GM19025 (cell line): ENCODE data around the gene CAMK2B.

ENCODE experiments used
- ATAC-seq: cut with Tn5 transposase; IDR thresholded peaks from one replicate; pipeline ENCODE4 v1.9.1; 2021; ENCODE audit warnings: mild to moderate bottlenecking, low read depth, moderate library complexity; ENCODE audit not compliant: unreplicated experiment

CAMK2B gene

GRCh38 chr7:44259547-44260457 is 65.6 kb downstream of the CAMK2B start:
- no peak for ATAC-seq

- no peak for ATAC-seq
These were observed 66.4 kb downstream of the CAMK2B start for GRCh38 chr7:44258865-44259546.

DNA sequence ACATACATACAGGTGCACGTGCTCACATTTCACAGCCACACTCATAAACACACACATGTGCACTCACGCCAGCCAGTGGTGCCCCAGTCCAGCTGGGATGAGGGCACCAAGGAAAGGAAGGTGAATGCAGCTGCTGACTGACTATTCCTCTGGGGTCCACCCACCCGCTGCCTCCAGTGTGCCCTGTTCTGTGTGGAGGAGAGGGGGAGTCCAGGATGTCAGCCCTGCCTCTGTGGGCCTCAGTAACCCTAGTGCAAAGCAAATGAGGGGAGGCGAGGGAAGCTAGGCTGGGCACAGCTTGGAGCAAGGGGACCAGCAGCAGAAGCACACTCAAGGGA is 67.0 kb downstream of the CAMK2B start:
- ATAC-seq: no peak

DNA sequence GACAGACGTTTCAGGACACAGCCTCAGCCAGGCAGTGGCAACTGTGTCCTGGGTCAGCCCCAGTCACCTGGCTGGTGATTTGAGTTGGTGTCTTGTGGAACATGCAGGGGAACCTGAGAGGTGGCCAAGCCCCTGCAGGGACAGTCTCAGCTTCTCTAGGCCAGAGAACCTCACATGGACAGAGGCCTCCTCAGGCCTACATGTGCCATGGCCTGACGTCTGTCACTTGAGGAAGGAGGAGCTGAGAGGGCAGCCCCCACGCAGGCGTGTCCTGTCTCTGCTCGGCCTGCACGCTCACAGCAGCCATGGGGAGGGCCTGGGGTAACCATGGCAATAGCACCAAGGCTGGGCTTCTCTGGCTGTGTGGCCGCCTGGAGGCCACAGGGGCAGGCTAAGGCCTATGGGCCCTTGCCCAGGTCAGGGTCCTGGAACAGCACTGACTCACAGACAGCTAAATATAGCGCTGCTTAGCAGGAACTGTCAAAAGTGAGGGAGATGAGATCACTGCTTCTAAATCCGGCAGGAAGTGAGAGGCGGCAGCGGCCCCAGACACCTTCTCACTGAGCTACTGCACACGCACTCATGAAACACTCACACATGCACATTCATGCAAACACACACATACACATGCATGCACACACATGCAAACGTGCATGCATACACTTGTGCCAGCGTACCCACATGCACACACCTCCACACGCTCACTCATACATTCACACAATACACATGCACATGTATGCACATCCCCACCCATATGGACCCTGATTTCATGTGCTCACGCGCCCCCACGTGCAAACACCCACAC is 67.6 kb downstream of the CAMK2B start:
- ATAC-seq: peak; percentile 87

- no peak for ATAC-seq
These were observed 68.2 kb downstream of the CAMK2B start for GRCh38 chr7:44257213-44257612.

- no peak for ATAC-seq
These were observed 68.9 kb downstream of the CAMK2B start for GRCh38 chr7:44256459-44256858.

- no peak for ATAC-seq
These were observed 73.5 kb downstream of the CAMK2B start for GRCh38 chr7:44251881-44252280.

DNA sequence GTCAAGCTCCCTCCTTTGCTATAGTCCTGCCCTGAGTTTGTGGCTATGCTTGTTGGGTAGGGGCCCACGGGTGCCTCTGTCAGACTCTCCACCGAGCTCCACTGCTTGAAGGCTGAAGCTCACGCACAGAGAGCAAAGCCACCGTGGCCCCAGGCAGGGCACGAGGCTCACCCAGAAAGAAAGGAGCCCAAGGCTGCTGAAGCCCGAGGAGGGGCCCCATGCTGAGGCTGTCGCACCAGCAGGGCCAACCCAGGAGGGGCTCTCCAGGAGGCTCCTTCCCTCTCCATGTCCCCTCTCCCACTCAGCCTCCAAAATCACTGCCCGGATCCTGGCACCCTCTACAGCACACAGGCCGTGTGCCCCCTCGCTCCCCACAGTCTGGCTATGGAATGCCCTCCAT is 74.1 kb downstream of the CAMK2B start:
- no peak for ATAC-seq

- no peak for ATAC-seq
These were observed 75.7 kb downstream of the CAMK2B start for GRCh38 chr7:44249639-44250234.

GRCh38 chr7:44247868-44248651 is 77.3 kb downstream of the CAMK2B start:
- no peak for ATAC-seq

- no peak for ATAC-seq
These were observed 78.8 kb downstream of the CAMK2B start for GRCh38 chr7:44246396-44247113.

DNA sequence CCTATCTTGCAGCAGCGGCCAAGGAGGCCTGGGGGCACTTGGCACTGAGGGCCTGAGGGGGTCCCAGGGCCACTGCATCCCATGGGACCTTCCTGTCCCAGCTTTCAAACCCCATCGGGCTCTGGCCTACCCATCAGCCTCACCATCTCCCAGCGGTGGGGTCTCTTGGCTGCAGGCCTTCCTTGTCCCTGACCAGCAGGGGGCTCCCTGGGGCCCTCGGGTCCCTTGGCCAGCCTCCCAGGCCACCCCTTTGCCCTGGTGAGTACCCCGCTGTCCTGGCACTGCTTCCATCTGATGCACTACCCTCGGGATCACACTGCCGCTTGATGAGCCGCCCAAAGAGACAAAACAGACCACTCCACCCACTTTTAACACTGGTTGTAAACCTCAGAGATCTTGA is 81.1 kb downstream of the CAMK2B start:
- no peak for ATAC-seq

GRCh38 chr7:44242091-44242490 is 83.3 kb downstream of the CAMK2B start:
- no peak for ATAC-seq

DNA sequence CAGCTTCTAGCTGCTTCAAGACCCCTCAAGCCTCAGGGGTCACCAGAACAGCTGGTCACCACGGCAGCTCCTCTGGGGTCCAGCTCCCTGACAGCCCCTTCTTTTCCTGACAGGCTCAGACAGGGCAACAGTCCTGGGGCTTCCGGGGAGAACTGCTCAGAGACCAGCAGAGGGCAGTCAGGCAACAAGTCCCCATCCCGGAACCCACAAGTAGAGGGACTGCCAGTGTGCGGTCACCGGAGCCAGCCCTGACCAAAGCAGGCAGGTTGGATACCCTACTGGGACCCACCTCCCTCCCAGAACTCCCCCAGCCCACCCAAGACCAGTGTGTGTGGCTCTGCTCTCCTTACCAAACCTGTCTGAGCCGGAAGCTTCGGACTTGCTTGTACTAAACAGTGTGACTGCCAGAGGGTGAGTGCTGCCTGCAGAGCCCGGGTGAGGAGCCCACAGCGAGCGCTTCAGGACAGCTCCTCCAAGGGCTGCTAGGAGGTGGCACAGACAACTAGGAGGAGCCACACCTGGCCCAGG is 84.3 kb downstream of the CAMK2B start:
- ATAC-seq: peak; percentile 68

DNA sequence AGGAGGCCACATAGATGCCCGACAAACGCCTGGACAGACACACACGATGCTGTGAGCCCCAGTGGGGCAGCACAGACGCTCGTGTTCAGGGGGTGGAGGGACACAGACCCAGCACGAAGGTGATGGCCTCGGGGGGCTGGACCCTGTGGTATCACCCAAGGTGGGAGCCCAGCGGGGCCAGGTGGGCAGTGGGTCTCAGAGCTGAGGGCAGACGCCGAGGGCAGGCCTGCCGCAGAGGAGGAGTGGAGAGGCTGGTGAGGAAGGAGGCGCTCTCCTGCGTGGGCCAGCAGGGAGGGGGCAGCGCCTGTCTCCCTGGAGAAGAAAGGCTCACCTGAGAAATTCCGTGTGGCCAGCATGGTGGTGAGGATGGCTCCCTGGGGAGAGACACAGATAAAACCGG is 85.0 kb downstream of the CAMK2B start:
- ATAC-seq: no peak

DNA sequence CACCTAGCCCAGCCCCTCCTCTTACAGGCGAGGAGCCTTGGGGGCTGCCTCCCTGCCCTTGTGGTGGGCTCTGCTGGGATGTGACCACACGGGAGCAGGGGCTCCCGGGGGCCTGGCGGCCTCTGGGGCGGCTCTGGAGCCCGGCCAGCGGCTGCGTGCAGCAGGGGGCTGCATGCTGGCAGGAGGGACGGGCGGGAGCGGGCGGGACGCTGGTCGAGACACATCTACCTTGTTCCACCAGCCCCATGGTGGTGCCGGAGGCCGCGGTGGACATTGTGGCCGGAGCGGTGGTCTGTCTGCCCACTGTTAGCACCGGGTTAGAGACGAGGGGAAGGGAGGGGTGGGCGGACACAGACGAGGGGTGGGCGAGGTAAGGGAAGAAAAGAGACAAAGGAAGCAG is 86.0 kb downstream of the CAMK2B start:
- no peak for ATAC-seq

DNA sequence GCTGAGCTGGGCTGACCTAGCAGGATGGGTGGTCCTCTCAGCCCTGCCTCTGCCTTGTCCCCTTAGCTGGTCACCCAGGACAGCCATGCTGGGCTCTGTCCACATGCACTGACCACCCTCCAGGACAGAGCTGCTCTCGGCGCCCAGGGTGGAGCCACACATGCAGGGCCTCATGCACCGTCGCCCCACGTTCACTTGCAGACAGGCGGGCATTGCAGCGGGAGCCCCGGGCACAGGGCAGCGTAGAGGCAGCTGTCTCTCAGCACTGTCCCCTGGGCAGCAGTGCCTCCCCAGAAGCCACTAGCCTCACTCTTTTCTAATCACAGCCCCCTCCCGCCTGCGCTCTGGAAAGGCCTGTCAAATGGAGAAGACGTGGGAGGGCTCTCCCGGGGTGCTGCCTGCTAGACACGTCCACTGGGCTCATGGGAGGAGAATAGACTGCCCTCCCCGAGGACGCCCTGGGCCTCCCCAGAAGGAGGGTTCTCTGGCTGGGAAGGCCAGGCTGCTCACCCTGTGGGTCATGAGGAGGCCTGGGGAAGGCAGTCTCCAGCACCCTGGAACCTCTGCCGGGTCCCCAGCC is 87.2 kb downstream of the CAMK2B start:
- no peak for ATAC-seq

- ATAC-seq: no peak
These were observed 87.7 kb downstream of the CAMK2B start for GRCh38 chr7:44237696-44238095.

DNA sequence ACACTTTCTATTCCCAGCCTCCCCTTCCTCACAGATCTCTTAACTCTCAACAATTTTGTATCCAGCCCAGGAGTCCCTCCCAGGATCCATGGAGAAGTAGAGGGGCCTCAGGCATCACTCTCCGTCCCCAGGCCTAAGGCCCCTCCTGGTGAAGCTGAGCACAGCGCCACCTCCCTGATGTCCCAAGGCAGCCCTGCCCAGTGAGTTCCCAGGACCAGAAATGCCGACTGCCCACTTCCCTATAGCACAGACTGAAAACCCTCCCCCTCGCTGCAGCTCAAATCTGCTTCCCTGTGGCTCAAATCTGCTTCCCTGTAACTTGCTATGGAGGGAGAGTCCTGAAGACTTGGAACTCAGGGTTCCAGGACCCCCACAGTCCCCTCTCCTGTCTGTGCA is 89.1 kb downstream of the CAMK2B start:
- ATAC-seq: no peak
